HG02610 (cell line): Measurements from ENCODE around the gene TUBA1B.
A peak's percentile ranks its signal among the peaks of the same experiment; 100 is the strongest.
"Not testable (repeated sequence)": the region's sequence is repeated elsewhere in the genome, so short reads cannot be mapped to it uniquely, and the experiment has no call there.

ENCODE experiments used
- ATAC-seq: cut with Tn5 transposase; IDR thresholded peaks from one replicate; pipeline ENCODE4 v1.9.1; 2021; ENCODE audit warnings: mild to moderate bottlenecking, moderate library complexity; ENCODE audit not compliant: unreplicated experiment

The TUBA1B gene

GRCh38 chr12:49127971-49128370 is 3.2 kb downstream of the TUBA1B start:
- ATAC-seq: not testable (repeated sequence)

GRCh38 chr12:49126852-49127763 is 4.1 kb downstream of the TUBA1B start:
- ATAC-seq: no peak

DNA sequence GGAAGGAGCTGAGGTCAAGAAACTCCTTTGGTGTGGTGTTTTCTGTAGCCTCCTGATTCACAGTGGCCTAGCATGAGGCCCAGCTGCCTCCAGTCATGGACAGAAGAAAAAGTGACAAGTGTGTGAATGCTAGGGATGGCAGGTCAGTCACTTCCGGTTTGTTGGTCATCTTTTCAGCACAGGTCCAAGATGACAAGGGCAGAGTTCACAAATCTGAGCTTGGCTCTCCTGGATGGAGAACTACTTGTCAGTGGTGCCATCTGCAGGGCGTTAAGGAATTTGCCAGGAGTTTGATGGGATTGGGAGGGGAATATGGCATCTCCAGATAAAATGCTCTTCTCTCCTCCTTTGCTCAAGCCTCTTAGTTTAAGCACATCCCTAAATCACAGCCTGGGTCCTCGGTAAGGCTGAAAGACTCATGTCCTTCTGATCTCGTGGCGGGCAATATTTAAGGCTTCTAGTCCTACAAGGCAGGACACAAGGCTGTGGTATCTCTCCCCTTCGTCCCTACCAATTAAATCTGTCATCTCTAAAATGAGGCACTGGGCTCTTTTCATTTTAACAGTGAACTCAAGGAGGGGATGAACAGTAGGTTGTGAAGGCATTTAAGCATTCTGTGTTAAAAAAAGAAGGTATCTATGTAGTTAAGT is 10.0 kb downstream of the TUBA1B start:
- no peak for ATAC-seq

DNA sequence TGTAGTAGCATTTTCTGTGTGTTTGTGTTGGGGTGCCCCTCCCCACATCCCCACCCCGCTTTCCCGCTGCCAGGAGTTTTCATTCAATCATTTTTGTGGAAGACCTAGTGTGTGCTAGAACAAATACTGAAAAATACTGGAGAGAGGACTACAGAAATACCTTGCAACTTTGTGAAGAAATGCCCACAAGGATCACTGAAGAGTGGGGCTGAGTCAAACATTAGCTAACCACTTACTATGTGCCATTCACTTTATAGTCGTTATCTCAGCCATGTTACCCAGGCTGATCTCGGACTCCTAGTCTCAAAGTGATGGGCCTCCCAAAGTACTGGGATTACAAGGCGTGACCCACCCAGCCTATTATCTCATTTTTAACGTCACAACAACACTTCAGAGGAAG is 20.0 kb downstream of the TUBA1B start:
- no peak for ATAC-seq

DNA sequence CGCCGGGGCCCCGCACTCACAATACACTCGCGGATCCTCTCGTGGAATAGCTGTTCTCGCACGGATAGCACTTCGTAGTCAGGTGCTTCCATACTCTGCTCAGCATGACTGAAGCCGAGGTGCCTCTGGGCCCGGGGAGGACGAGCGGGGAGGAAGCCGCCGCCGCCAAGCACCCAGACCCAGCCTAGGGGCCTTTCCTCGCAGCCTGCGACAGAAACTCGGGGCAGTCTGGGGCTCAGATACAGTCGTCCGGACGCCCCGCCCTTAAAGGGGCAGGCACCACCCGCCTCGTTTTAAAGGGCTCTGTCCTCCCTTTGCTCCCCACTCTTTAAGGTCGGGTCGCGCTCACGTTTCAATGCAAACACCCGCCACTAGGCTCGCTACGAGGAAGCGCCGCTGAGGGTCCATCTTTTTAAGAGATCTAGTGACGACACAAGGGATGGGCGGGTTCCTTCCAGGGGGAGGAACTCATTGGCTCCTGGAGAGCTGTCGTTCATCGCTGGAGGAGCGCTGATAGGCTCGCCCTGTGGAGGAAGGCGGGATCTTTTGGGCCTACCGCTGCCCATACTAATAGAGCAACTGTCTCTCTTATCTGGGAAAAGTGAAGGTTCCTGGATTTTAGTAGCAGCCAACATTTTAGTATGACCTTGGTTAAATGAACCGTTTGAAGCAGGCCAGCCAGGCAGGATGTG is 20.6 kb downstream of the TUBA1B start, which contains the start of gene LMBR1L:
TSS of gene LMBR1L (minus strand) at position 384 of the 692 bp plus-strand sequence. CDS start at position 92, 292 bp downstream.
- peak; percentile 98 for ATAC-seq

DNA sequence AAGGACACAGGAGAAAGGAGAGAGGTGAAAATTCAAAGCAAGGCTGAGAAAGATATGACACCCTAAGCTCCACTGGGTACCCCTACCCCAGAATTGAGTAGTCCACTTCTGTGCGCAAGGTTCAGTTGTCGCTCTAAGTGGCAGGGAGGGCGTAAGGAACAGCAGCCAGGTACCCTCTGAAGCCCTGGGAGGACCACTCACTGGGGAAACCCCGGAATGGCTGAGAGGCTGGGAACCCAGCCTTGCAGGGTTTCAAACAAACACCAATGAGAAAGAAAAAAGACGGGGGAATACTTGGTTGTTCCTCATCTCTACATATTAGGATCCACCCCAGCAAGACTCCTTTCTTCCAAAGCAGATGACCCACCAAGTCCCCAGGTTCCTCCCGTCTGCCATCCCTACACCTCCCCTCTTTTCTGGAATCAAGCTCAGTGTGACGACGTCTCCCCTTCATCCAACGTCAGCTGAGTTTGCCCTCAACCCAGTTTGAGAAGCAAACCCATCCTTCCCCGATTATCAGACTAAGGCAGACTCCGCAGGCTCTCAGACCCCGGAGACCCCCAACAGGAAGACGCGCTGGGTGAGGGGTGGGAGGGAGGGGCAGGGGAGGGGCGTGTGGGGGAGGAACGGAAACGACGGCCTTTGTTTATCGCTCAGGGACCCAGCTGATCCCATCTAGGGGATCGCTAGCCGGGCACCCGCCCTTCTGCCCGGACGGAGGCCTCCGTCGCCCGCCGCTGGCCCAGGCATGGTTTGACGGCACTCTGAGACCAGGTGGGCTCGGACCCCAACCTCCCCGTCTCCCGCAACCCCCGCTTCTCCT is 21.3 kb downstream of the TUBA1B start:
- no peak for ATAC-seq

- no peak for ATAC-seq
Observed at GRCh38 chr12:49108958-49109404, 22.2 kb downstream of the TUBA1B start.

DNA sequence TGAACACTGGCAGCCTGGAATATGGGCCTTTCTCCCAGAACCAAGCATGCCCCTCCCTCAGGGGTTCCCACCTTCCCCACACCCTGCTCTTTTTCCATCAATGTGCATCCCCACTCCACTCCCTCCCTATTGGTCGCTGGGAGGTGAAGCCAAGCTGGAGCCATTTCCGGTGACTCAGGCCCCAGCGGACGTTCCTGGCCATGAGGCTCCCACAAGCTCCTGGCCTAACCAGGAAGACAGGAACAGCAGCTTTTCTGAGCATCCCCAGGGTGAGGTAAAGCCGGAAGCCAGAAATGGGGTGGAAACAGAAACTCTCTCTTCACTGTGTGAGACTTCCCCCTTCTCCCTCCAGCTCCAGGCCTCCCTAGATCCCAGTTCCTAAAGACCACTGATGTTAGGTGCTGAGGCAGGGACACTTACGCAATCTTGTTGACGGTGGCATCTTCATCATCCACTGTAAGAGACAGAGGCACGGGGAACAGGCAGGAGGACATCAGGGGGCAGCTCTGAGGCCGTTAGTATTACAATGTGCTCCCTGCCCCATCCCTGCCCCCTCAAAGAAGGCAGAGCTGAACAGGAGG is 25.6 kb downstream of the TUBA1B start:
- no peak for ATAC-seq

DNA sequence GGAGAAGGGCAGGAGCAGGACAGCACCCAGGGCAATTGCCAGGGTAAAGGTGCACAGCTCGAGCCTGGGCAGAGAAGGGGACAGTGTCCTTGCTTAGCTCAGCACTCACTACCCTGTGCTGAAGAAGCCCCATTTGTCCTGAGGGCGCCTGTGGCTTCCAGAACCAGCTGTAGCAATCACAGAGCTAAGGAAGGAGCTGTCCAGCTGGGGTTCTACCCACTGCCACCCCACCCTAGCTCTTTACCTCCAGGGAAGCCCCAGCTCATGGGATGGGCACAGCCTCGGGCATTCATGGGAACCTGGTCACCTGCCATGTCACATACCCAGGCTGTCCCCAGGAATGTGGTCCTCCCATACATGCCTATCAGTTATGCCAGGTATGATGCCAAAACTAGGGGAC is 26.4 kb downstream of the TUBA1B start:
- ATAC-seq: no peak

DNA sequence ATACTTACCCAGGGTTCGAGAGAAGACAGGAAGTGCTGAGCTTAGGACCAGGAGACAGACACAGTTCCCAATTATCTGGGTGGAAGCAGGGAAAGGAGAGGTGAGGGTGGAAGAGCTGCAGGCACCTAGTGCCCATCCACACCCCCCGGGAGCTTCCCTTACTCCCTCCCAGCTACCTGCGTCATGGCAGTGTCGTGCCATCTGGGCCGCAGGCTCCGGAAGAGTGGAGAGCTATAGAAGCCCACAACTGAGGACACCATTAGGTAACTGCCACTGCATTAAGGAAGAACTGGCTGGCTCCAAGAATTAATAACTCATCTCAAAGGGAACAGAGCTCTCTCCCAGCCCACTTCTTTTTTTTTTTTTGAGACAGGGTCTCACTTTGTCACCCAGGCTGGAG is 30.8 kb downstream of the TUBA1B start:
- ATAC-seq: no peak

GRCh38 chr12:49098703-49099102 is 32.5 kb downstream of the TUBA1B start:
- ATAC-seq: no peak

GRCh38 chr12:49098035-49098451 is 33.2 kb downstream of the TUBA1B start:
- no peak for ATAC-seq

DNA sequence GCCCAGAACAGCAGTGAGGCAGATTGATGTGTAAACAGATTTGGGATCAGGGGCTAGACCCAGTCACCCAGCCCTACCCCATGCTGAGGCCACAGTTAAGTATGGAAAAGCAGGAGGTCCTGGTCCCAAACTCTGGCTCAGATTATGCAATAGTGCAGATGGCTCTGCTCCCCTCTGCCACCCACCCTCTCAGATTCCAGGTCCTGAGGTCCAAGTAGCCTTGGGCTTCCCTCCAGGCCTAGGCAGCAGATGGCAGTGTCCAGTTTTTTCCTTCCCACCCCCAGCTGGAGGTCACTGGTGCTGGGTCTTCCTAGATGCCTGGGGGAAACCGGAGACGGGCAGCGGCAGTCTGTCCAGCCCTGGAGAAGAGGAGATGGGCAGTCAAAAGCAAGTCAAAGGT is 33.8 kb downstream of the TUBA1B start:
- ATAC-seq: no peak

DNA sequence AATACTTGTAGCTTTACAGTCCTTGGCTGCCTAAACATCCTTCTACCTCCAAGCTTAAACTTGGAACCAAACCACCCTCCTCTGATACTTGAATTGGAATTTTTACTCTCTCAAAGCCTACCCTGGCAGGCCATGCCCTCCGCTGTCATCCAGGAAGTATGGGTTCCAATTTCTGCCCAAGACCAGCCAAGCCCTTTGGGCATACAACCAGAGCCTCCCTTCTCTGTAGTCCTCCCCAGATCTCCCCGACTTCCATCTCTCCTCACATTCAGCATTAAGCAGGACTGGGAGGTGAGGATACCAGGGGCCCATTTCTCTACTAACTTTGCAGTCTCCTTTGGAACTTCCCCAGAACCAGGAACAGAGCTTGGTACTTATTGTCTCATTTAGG is 36.2 kb downstream of the TUBA1B start:
- ATAC-seq: no peak

- no peak for ATAC-seq
Observed at GRCh38 chr12:49094160-49094974, 36.8 kb downstream of the TUBA1B start, which contains the start of gene DHH. TSS of gene DHH (minus strand) at chr12:49094801. CDS start at chr12:49094512, 289 bp downstream.

DNA sequence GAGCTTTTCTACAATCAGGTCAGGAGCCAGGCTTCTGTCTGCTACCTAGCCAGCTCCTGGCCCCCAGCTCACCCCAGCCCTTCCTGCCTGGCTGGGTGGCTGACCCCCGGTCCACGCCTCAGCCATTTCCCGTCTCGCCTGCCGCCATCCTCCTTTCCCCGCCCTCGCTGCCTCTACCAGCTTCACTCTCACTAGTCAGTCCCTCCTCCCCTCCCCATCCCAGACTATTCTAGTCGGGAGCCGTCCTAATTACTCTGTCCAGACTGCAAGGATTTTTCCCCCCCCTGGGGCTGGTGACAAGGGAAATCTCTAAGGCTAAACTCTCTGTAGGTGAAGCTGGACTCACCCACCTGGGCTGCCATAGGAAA is 37.4 kb downstream of the TUBA1B start:
- no peak for ATAC-seq

DNA sequence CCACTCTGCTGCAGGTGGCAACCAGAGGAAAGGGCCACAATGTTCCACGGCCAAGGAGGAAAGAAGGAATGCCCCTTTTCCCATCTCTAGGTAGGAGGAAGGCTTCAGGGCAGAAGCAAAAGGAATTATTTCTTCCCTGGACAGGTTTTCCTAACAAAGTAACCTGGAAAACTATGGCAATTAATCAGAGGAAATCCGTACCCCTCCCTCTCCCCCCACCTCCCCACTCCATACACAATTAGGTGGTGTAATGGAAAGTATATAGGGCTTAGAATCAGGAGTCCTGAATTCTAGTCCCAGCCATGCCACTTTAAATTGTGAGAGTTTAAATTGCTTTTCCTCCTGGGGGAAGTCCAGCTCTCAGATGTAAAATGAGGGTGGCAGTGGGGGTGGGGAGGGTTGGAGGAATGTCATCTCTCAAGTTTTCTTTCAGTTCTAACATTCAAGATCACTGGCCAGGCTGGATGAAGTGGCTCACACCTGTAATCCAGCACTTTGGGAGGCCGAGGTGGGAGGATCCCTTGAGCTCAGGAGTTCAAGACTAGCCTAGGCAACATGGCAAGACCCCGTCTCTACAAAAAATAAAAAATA is 38.3 kb downstream of the TUBA1B start:
- ATAC-seq: no peak

GRCh38 chr12:49092086-49092815 is 38.9 kb downstream of the TUBA1B start:
- no peak for ATAC-seq

GRCh38 chr12:49091836-49092085 is 39.4 kb downstream of the TUBA1B start:
- ATAC-seq: no peak
